Measurements from ENCODE around the gene TPSB2.
"Not testable (repeated sequence)": the region's sequence is repeated elsewhere in the genome, so short reads cannot be mapped to it uniquely, and the experiment has no call there.

TPSB2 gene

DNA sequence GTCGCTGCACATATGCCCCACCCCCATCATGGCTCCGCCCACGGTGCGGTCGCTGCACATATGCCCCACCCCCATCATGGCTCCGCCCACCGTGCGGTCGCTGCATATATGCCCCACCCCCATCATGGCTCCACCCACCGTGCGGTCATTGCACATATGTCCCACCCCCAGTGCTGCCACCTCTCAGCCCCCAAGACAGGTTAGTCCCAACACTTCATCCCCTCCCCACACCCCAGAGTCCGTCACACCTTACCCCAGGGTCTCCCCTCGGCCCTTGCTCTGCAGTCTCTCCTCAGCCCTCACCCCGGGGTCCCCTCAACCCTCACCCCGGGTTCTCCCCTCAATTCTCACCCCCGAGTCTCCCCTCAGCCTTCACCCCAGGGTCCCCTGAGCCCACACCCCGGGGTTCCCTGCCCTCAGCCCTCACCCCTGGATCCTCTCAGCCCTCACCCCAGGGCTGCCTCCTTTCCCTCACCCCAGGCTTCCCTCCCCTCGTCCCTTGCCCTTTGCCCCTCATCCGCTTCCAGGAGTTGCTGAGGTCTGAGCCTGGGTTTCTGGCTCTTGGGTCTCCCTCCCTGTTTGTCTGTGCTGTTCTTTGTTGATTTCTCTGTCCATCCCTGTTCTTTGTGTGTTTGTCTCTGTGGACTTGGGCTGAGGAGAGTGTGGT is 30.5 kb downstream of the TPSB2 start:
- DNase-seq, result no peak

DNA sequence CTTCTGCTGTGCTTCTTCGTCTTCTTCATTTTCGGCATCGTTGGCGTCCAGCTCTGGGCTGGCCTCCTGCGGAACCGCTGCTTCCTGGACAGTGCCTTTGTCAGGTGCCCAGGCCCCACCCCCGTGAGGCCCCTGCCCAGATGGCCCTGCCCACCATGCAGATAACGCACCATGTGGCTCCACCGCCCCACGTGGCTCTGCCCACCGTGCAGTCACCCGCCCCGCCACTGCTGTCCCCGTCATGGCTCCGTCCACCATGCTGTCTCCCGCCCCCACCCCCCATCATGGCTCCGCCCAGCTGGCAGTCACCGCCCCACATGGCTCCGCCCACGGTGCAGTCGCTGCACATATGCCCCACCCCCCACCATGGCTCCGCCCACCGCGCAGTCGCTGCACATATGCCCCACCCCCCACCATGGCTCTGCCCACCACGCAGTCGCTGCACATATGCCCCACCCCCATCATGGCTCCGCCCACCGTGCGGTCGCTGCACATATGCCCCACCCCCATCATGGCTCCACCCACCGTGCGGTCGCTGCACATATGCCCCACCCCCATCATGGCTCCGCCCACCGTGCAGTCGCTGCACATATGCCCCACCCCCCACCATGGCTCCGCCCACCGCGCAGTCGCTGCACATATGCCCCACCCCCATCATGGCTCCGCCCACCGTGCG is 31.2 kb downstream of the TPSB2 start:
- not testable (repeated sequence) for DNase-seq

DNA sequence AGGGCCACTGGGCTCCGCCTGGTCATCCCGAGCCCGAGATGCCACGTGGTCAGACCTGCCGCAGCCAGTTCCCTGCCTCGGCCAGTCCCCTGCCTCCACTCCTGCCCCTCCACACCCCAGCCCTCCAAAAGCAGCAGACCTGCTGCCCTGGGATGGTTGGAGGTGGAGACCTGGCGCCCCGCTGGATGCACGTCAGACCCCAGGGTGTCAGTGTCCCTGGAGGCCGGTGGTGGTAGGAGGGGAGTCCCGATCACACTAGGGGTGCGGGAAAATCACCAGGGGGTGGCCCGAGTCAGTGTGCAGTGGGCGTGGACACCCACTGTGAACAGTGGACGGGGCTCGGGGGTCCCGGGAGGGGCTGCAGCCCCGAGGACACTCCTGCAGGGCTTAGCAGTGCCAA is 31.8 kb downstream of the TPSB2 start:
- DNase-seq, result no peak

DNA sequence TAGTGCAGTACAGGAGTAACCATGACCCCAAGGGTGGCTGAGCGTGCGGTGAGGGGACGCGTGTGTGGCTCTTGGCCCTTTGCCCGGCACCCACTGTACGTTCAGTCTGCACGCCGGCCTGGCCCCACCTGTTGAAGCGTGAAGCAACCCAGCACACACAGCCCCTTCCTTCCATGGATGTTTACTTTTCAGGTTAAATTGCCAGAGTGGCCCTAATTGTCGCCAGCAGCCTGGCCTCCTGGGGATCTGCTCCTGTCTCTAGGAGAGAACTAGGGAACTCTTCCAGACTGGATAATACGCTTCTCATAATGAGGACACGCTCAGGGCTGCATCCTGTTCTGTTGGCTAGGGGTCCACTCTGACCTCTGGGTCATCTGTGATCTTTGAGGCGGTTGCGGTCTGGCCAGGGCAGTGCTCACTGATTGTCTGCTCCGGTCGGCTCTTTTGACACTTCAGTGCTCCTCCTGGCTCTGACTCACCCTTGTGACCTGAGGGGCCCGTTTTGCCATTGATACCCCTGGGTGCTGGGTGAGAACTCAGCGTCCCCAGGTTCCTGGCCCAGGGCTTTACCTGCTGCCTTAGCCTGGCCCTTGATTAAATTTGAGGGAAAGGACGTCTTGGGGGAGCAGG is 32.6 kb downstream of the TPSB2 start:
- DNase-seq, result no peak

DNA sequence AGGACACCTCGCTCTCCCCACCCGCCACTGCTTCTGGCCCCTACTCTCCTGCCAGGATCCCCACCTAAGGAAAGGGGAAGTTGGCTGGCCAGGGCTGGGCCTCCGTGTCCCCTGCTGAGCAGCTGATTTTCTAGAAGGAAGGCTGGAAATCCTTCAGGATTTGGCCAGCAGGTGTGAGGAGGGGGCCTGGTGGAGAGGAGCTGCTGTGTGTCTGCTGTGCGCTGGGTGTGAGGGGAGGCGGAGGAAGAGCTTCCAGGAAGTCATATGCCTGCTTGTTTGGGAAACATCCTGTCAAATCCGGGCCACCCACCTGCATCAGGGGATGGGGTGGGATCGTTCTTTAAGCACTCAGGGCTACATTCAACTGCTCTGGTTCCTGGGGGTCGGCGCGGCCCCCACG is 33.5 kb downstream of the TPSB2 start:
- no peak for DNase-seq

DNA sequence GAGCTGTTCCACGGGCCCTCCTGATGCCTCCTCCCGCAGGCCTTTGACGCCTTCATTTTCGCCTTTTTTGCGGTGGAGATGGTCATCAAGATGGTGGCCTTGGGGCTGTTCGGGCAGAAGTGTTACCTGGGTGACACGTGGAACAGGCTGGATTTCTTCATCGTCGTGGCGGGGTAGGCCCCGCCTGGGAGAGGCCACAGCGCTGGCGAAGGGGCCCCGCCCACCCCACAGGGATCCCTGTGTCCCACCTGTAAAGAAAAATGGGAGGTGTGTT is 34.7 kb downstream of the TPSB2 start:
- DNase-seq, result no peak

DNA sequence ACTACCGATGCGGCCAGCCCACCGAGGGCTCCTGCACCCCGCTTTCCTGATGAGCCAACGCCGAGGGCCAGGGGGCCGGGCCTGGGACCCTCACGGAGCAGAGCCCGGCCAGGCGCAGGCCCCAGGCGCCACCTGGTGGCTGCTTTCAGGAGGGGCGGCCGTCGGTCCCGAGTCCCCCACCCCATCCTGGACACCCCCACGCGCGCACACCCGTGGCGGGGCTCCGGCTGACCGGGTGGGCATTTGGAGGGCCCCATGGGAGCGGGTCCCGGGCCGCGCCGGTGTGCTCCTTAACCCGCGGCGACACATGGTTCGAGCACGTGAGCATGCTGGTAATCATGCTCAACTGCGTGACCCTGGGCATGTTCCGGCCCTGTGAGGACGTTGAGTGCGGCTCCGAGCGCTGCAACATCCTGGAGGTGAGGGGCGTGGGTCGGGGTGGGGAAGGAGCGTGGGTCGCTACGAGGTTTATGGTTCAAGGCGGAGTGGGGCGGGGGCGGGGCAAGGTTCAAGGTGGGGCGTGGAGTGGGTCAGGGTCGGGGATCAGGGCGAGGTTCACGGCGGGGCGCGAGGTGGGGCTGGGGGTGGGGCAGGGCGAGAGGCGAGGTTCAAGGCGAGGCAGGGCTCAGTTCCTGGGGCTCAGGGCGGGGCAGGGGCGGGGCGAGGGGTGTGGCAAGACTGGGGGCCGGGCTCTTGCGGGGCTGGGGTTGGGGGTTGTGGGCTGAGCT is 35.2 kb downstream of the TPSB2 start:
- peak; percentile 61 for DNase-seq

DNA sequence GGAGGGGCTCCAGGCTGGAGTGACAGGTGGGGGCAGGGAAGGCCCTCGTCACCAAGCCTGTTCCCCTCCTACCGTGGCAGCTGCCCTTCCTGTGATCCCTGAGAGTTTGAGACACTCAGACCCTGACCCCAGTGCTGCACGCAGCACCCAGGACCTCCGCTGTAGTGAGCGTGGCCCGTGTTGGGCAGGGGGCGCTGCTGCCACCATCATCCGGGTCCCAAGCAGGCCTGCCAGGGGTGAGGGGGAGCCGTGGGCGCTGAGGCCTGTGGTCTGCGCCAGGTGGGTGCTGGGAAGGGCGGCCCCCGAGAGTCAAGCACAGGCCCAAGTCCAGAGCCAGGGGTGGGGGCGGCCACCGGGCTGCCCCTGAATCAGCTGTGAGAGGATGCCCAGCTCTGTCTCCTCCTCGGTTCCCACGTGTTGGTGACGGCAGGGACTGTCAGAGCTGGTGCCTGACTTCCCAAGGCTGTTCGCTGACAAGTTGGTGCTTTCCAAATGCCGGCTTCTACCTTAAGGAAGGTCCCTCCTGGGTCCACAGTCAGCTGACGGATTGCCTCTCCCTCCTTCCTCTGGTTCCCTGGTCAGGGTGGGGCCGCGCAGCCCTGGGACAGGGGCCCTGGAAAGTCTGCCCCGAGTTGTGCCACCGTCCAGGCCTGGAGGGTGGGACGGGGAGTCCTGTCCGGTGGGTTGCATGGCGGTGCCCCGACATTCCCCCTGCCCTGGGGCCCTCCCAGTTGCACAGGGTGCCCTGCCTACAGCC is 36.0 kb downstream of the TPSB2 start:
- no peak for DNase-seq

DNA sequence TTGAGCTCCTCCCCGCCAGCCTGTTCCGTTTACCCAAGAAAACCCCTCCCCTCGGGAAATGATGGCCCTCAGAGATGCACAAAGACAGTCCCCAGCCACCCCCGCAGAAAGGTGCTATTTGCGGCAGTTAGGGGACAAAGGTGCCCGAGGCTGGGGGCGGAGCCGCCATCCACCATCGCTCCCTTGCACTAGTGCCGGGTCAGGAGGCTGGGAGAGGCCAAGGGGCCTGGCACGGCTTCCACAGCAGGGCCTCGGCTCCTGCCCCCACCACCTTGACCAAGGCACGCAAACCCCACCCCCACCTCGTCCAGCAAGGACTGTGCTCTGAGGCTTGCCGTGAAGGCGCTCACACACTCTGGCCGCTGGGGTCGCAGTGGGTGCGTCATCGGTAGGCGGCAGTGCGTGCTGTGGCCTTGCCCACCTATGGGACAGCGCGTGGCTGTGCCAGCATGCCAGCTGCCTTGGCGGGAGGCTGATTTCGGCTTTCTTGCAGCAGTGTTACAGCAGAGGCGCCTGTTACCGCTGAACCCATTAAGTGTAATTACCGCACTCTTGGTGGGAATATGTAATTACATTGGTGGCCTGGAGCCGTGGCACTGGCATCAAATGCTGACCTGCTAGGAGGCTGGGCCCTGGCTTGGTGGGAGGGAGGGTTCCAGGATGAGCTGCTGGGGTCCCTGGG is 36.7 kb downstream of the TPSB2 start:
- no peak for DNase-seq

DNA sequence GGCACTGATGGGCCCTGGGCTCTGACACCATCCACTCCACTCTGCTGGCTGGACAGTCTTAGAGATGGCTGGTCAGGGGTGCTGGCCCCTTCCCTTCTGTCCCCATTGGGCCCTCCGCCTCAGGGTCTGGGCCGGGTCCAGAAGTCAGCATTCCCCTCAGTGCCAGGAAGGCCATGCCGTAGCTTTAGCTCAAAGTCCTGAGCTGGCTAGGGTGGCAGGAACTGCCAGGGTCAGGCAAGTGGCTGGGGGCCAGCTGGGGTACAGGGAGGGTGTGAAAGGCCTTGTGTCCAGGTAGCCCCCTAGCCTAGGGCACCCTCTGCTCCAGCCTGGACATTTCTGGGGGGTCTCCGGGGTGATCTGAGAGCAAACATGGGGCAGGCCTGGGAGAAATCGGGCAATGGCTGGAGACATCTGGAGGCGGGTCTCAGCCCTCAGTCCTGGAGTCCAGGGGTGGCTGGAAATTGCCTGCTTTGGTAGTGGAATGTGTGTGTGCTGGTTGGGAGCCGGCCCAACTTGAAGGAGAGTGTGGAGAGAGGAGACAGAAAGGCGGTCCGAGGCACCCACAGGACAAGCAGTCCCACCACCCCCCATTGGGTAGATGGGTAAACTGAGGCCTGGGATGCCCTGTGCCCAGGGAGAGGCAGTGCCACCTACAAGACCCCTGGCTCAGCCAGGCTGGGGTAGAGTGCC is 37.5 kb downstream of the TPSB2 start:
- no peak for DNase-seq

DNA sequence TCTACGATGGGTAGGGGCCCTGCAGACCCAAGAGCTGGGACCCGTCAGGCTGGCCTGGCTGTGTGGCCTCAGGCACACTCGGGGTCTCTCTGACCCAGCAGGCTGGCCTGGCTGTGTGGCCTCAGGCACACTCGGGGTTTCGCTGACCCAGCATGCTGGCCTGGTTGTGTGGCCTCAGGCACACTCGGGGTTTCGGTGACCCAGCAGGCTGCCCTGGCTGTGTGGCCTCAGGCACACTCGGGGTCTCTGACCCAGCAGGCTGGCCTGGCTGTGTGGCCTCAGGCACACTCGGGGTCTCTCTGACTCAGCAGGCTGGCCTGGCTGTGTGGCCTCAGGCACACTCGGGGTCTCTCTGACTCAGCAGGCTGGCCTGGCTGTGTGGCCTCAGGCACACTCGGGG is 39.2 kb downstream of the TPSB2 start:
- DNase-seq, result not testable (repeated sequence)

DNA sequence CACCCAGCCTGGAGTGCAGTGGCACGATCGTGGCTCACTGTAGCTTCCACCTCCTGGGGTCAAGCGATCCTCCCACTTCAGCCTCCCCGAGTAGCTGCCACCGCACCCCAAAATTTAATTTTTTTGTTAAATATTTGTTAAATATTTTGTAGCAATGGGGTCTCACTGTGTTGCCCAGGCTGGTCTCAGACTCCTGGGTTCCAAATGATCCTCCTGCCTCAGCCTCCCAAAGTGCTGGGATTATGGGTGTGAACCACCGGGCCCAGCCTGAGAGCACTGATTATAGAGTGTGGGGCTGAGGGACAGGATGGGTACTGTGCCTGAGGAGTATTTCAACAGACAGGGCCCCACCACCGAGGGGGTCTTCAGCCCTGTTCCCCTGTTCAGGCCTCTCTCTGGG is 40.5 kb downstream of the TPSB2 start:
- no peak for DNase-seq

DNA sequence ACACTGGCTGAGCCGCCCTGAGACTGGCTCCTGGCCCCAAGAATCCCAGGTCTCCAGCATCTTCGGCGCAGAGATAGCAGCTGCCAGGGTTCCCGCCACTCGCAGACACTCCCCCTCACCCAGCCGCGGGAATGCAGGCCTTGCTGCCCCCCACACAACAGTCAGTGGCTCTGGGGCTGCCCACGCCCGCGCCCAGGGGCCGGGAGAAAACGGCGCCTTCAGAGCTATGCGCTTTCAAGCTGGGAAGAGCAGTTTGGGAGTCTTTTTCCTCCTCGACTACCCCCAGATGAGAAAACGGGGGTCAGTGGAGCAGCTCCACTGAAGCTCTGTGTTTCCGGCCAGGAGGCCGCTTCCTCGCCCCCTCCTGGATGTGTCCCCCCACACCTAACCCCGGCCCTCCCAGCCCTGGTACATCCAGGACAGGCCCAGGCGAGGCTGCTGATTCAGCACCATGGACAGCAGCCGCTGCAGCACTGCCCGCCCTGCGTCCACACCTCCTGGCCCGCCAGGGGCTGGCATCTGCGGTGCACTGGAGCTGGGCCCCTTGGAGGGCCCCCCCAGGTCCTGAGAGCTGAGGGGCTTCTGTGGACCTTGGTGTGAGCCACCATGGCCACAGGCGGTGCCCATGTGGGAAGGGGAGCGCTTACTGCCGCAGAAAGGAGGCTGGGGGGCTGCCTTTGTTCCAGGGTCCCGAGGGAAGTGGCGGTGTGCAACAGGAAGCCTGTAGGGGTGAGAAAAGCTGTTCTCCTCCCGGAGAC is 41.4 kb downstream of the TPSB2 start:
- DNase-seq, result peak; percentile 73

DNA sequence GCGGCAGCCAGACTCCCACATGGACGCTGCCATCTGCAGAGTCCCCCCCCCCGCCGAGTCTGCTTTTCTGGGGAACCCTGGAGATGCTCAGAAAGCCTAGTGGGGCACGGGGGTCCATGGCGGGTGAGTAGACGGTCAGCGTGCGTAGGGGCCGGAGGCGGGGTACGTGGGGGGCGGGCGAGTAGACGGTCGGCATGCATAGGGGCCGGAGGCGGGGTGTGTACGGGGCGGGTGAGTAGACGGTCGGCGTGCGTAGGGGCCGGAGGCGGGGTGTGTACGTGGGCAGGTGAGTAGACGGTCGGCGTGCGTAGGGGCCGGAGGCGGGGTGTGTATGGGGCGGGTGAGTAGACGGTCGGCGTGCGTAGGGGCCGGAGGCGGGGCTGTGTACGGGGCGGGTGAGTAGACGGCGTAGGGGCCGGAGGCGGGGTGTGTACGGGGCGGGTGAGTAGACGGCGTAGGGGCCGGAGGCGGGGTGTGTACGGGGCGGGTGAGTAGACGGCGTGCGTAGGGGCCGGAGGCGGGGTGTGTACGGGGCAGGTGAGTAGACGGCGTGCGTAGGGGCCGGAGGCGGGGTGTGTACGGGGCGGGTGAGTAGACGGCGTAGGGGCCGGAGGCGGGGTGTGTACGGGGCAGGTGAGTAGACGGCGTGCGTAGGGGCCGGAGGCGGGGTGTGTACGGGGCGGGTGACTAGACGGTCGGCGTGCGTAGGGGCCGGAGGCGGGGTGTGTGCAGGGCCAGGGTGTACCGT is 44.4 kb downstream of the TPSB2 start:
- not testable (repeated sequence) for DNase-seq

DNA sequence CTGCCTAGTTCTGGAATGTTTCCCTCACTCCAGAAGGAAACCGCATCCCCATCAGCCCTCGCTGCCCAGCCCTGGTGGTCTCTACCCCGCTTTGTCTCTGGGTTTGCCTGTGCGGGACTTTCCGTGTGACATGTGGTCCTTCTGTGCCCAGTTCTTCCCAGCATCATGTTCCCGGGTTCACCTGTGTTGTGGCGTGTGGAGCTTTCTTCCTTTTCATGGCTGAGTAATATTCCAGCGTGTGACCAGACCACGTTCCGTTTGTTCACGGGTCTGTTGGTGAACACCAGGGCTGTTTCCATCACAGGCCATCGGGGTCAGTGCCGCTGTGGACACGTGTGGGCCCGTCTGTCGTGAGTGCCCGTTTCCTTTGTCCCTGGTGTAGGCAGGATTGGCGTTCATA is 45.0 kb downstream of the TPSB2 start:
- DNase-seq, result no peak

DNA sequence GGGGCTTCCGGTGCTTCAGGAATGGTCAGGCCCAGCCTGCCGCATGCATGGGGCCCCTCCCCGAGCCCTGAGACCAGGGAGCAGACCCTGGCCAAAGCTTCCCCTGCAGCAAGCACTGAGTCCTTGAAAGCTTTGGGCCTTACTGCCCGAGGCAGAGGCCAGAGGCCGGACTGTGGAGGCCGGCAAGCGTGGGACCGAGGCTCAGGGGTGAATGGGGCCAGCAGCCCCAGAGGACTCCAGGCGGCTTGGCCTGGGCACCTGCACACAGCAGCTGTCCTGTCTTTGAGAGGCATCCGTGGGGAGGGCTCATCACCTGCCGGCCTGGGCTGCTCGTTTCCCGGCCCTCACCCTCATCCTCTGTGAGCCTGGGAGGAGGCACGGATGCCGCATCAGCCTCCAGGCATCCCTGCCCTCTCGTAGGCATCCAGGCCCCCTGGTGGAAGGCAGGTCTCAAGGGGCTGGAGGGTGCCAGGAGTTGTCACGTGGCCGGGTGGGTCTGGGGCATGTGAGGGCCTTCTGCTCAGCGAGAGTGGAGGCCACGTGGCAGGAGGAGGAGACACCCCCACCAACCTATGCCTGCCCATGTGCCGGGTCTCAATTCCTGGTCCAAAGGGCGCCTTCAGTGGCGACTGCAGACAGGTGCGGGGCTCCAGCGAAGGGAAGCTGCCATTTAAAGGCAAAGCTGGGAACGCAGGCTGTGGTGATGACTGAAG is 45.7 kb downstream of the TPSB2 start:
- no peak for DNase-seq

DNA sequence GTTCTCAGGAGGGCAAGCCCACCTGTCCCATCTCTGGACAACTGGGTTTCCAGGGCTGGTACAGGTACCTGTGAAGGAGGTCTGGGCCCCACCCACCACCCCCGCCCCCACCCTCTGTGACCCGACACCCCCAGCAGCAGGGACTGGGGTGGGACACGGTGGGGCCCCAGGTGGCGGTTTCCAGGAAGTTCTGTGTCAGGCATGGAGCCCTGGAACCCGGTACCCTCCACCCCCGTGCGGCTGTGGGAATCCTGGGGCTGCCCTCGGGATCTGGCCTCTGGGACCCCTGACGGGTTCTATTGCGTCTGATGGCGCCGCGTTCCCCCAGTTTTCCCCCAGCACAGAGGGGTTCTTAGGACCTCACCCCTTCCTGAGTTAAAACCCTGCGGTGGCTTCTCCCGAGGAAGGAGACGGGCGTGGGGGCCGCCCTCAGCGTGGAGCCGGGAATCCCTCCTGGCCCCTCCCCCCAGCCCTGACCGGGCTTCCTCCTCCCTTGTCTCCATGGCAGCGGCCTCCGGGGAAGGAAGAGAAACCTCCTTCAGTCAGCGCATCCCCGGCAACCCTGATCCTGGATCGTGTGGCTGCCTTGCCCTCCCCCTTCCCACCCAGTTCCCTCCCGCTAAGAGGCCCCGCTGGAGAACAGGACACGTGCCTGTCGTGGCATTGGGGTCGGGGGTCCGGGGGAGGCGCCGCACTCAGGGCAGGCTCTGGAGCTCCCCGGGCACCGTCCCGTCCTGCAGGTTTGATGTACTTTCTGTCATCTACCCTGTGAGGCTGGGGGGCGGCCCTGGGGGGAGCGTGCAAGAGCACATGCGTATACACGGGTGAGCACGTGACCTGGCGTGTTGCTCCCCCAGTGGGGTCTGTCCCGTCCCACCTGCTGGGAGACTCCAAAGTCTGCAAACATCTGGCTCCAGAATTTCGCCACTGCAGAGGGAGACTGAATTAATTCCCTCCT is 46.8 kb downstream of the TPSB2 start:
- DNase-seq, result no peak

DNA sequence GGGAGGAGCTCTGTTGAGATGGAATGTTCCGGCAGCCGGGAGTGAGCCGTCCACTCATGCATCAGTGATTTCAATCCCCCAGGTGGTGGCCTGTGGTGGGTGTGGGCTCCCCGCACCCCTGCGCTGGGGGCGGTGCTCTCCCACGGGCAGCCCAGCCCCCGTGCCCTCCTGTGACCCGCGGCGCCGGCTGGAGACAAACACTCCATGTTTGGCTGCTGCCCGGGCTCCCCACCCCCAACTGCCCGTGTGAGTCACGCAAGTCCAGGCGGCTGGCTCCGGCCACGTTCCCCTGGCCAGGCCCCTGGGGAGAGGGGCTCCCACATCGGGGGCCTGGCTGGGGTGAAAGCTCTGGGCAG is 47.7 kb downstream of the TPSB2 start:
- DNase-seq, result no peak

All from right forelimb (tissue), 1 donor.